ENCODE measurements around the gene SFMBT2.
"Not testable (repeated sequence)": the region's sequence is repeated elsewhere in the genome, so short reads cannot be mapped to it uniquely, and the experiment has no call there.

Gene SFMBT2

DNA sequence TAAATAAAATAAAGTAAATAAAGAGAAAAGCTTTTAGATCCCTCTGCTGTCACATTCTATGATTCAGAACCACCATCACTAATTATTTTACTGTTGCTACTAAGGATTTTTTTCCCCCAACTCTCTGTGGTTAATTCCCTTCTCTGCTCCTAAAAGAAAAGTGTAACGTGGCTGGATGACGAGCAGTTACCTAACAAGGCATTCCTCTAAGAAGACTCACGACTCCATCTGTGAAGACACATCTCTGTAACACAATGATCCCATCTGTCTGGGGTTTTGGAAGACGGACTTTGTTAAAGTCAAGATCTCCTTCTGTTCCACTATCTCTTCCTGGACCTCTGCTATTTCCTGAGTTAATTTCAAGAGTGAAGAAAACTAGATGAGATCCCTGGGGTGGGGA is 179.9 kb downstream of the SFMBT2 start:
- TF ChIP-seq, protein P1, sequence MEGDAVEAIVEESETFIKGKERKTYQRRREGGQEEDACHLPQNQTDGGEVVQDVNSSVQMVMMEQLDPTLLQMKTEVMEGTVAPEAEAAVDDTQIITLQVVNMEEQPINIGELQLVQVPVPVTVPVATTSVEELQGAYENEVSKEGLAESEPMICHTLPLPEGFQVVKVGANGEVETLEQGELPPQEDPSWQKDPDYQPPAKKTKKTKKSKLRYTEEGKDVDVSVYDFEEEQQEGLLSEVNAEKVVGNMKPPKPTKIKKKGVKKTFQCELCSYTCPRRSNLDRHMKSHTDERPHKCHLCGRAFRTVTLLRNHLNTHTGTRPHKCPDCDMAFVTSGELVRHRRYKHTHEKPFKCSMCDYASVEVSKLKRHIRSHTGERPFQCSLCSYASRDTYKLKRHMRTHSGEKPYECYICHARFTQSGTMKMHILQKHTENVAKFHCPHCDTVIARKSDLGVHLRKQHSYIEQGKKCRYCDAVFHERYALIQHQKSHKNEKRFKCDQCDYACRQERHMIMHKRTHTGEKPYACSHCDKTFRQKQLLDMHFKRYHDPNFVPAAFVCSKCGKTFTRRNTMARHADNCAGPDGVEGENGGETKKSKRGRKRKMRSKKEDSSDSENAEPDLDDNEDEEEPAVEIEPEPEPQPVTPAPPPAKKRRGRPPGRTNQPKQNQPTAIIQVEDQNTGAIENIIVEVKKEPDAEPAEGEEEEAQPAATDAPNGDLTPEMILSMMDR (IDR thresholded peaks at IDR 0.05; ENCODE audit: control insufficient read depth, extremely low read depth, insufficient read depth) = no peak

DNA sequence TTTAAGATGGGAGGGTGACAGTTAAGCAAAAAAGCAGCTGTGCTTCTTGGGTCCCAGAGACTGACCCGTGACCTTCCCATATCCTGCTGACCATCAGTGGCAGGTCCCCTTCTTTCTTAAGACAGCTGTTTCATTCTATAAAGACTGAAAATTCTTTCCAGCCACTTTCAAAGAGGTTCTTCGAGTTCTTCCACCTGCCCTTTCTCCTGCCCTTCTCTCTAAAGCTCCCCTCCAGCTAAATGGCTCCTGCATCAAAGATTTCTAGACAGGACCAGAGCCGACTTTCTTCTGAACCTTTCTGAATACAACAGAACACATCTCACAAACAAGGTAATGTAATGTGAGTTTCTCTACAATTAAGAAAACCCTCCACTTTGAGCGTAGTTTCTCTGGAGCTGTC is 180.8 kb downstream of the SFMBT2 start:
- TF ChIP-seq, protein P1 (IDR thresholded peaks at IDR 0.05; ENCODE audit: control insufficient read depth, extremely low read depth, insufficient read depth) = no peak
- no peak for DNase-seq (ENCODE audit: low read depth)

More for the DNA sequence above, 179.9 kb downstream of the SFMBT2 start:
- H3K4me3 ChIP-seq (ENCODE audit: low read depth, low read length) = no peak overlapping the region
- DNase-seq (ENCODE audit: low read depth) = no peak

DNA sequence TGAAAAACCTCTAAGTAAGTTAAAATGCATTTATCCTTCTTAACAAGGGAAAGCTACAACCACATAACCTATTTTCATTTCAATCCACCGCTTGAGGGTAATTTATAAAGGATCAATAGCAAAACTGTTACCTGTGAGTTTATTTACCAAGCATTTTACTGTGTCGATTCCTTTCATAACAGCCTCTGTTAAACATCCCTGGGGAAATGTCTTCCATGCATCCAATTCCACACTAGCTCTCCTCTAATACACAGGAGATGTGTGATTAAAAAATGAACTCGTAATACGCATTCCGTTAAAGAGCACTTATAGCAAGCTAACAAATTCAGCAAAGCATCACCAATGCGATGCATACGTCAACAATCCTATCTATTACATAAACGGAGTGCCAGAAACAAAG is 185.7 kb downstream of the SFMBT2 start:
- TF ChIP-seq, protein P1 (IDR thresholded peaks at IDR 0.05; ENCODE audit: control insufficient read depth, extremely low read depth, insufficient read depth) = no peak
- no peak overlapping the region for H3K4me3 ChIP-seq (ENCODE audit: low read depth, low read length)
- DNase-seq (ENCODE audit: low read depth) = no peak

More for the DNA sequence above, 180.8 kb downstream of the SFMBT2 start:
- no peak overlapping the region for H3K4me3 ChIP-seq (ENCODE audit: low read depth, low read length)

DNA sequence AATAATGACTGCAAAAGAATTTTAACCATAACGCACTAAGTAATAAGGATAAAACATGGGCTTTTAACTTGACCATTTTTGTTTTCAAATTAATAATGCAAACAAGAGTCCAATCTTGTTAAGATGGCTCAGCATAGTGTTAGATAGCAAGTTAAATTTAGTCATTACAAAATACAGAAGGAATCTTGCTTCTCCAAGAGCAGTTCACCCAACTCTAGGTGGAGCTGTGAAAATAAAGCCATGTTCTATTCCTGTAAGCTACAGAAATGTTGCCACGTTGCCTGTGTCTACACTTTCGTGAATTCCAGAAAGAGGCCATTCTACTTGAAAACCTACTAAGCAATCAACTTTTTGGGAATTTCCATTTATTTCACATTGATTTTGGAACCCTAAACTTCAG is 191.9 kb downstream of the SFMBT2 start:
- TF ChIP-seq, protein P1 (IDR thresholded peaks at IDR 0.05; ENCODE audit: control insufficient read depth, extremely low read depth, insufficient read depth) = peak; percentile 35; the same call in 1 of the 2 replicates
- no peak overlapping the region for H3K4me3 ChIP-seq (ENCODE audit: low read depth, low read length)
- DNase-seq (ENCODE audit: low read depth) = no peak

DNA sequence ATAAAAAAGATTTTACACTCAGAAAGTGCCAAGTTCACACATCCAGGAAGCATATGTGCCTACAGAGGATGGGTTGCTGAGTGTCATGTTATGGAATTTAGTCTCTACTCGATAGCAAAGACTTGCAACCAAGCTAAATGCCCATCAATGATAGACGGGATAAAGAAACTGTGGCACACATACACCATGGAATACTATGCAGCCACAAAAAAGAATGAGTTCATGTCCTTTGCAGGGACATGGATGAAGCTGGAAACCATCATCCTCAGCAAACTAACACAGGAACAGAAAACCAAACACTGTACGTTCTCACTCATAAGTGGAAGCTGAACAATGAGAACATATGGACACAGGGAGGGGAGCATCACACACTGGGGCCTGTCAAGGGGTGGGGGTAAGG is 198.1 kb downstream of the SFMBT2 start:
- H3K4me3 ChIP-seq (ENCODE audit: low read depth, low read length); DNase-seq (ENCODE audit: low read depth): not testable (repeated sequence)

DNA sequence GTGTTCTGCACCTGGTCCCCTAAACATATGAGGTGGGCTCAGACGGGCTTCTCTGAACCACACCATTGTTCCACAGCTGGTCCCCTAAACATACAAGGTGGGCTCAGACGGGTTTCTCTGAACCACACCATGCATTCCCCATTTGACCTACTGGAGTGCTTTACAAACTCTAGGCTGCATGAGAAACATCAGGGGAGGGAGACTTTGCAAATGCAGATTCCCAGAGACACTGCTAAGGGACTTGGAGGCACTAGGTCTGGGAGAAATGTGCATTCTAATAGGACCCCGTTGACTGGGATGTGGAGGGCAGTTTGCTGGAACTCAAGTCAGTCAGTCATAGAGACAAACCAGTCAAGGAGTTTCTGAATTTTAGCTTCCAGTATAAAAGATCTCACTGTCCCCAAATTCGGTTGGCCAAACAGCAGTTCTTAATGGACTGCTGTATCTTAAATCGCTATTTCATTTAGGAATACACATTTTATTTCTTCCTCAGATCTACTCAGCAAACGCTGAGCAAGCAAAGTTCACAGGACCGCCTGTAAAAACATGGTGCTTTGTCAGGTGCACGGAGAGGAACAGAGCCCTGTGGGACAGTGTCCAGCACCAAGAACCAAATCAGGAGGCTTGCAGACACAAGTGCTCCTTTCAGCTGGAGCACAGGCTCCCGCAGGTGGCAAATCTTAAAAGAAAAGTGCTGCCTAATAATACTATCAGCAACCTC is 198.8 kb downstream of the SFMBT2 start:
- TF ChIP-seq, protein P1 (IDR thresholded peaks at IDR 0.05; ENCODE audit: control insufficient read depth, extremely low read depth, insufficient read depth) = no peak
- DNase-seq (ENCODE audit: low read depth) = no peak
- no peak overlapping the region for H3K4me3 ChIP-seq (ENCODE audit: low read depth, low read length)

DNA sequence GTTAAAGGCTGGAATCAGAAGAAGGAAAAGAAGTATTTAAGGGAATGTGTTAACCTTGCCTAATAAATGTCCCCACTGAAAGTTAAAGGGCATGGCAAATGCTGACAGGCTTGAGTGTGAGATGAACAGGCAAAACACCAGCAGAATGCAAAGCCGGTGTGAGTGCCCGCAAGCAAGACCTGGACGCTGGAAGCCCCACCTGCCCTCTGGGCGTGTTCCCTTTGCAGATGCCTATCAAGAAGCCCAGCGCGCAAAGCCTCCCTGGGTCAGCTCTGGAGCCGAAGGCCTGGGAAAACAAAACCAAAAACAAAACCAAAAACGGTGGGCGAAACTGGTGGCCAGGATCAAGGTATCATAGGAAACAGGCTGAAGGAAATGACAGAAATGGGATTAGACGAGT is 200.3 kb downstream of the SFMBT2 start:
- H3K4me3 ChIP-seq (ENCODE audit: low read depth, low read length) = no peak overlapping the region
- DNase-seq (ENCODE audit: low read depth) = no peak
- TF ChIP-seq, protein P1 (IDR thresholded peaks at IDR 0.05; ENCODE audit: control insufficient read depth, extremely low read depth, insufficient read depth) = no peak

Measured in LNCaP clone FGC (cell line).